Peyer's patch (tissue), 4 donors: ENCODE data around the gene AKAP3. TPM values are rescaled to one million over a fixed set of nuclear protein-coding genes. Genes with fewer than 3 reads are reported as not detected.

Experiments used
- DNase-seq, 3 donors: peaks; one replicate each; pipeline ENCODE4 v3.0.0-alpha.2; 2017 to 2019
- H3K27ac ChIP-seq, 4 donors: fragments of 200-600 bp; sonication (generic); one replicate each; pipeline ENCODE4 v1.5.1; 2016 to 2019
- H3K27me3 ChIP-seq, 2 donors: fragments of 200-600 bp; sonication (generic); one replicate each; pipeline ENCODE4 v1.5.1; 2019
- H3K36me3 ChIP-seq, 3 donors: fragments of 200-600 bp; sonication (generic); one replicate each; pipeline ENCODE4 v1.5.1; 2016 to 2019
- H3K4me1 ChIP-seq, 4 donors: fragments of 200-600 bp; sonication (generic); one replicate each; pipeline ENCODE4 v1.5.1; 2016 to 2019
- H3K4me3 ChIP-seq, 4 donors: fragments of 200-600 bp; sonication (generic); 1 replicate in 3 of 4; 2 replicates in 1 of 4; pipeline ENCODE4 v1.5.1; 2016 to 2019; ENCODE audit warnings: mild to moderate bottlenecking in 1 of 4
- H3K9me3 ChIP-seq, 4 donors: fragments of 200-600 bp; sonication (generic); one replicate each; pipeline ENCODE4 v1.5.1; 2016 to 2019; ENCODE audit warnings: mild to moderate bottlenecking in 1 of 4
- CTCF ChIP-seq, 6 experiments: fragments of 450-650 bp in 4 of 6; fragments of 200-600 bp in 2 of 6; sonication (generic) in 1 of 6; IDR thresholded peaks; one replicate each; pipeline ENCODE4 v1.5.1; 2017 to 2019; ENCODE audit warnings: antibody characterized with exemption in 6 of 6, mild to moderate bottlenecking in 3 of 6, moderate library complexity in 1 of 6
- POLR2A ChIP-seq, 2 donors: fragments of 450-650 bp; IDR thresholded peaks; one replicate each; pipeline ENCODE4 v1.5.1; 2017; ENCODE audit warnings: antibody characterized with exemption in 2 of 2, mild to moderate bottlenecking in 2 of 2, moderate library complexity in 2 of 2
- total RNA-seq, 4 donors: library from RNA; depleted of rRNA; stranded (reverse); fragments of >200 nt; gene quantifications; one replicate each; pipeline ENCODE4 v1.1.0, GENCODE V29; 2016

The AKAP3 gene
- total RNA-seq, 4 donors from 2014 or later, result 0.67 to 3.0 (median 2.4) TPM; not detected in 1

GRCh38 chr12:4665236-4665635, 16.4 kb upstream of the AKAP3 start:
- H3K4me1 ChIP-seq, result no peaks in the 10 kb centered on the region
- H3K36me3 ChIP-seq, result peaks cover 0 to 98% (median 0%) of the 10 kb centered on the region in 3 donors
- H3K4me3 ChIP-seq, result no peak overlapping the region
- no peak for DNase-seq
- no peaks in the 10 kb centered on the region for H3K27me3 ChIP-seq
- TF ChIP-seq CTCF (IDR thresholded peaks at IDR 0.05), result no peak
- no peak for TF ChIP-seq POLR2A (IDR thresholded peaks at IDR 0.05)
- H3K9me3 ChIP-seq, result no peaks in the 10 kb centered on the region
- no peak overlapping the region for H3K27ac ChIP-seq

GRCh38 chr12:4663971-4664505, 15.2 kb upstream of the AKAP3 start:
- Histone ChIP-seq H3K9me3 (no peaks in the 10 kb centered on the region), H3K4me3 (no peak overlapping the region), H3K4me1 (no peaks in the 10 kb centered on the region), H3K36me3 (peaks cover 0 to 98% (median 0%) of the 10 kb centered on the region in 3 donors), H3K27me3 (no peaks in the 10 kb centered on the region), H3K27ac (no peak overlapping the region)
- no peak for DNase-seq
- TF ChIP-seq CTCF (IDR thresholded peaks at IDR 0.05) (no peak), POLR2A (IDR thresholded peaks at IDR 0.05) (no peak)

- DNase-seq, result no peak
- Histone ChIP-seq H3K27me3 (no peaks in the 10 kb centered on the region), H3K4me3 (no peak overlapping the region), H3K9me3 (no peaks in the 10 kb centered on the region), H3K27ac (no peak overlapping the region), H3K4me1 (peaks cover 0 to 14% (median 8%) of the 10 kb centered on the region in 4 donors), H3K36me3 (peaks cover 0 to 47% (median 0%) of the 10 kb centered on the region in 3 donors)
- TF ChIP-seq CTCF (IDR thresholded peaks at IDR 0.05) (no peak), POLR2A (IDR thresholded peaks at IDR 0.05) (no peak)
These were observed 4.8 kb upstream of the AKAP3 start for GRCh38 chr12:4653691-4654090.

DNA sequence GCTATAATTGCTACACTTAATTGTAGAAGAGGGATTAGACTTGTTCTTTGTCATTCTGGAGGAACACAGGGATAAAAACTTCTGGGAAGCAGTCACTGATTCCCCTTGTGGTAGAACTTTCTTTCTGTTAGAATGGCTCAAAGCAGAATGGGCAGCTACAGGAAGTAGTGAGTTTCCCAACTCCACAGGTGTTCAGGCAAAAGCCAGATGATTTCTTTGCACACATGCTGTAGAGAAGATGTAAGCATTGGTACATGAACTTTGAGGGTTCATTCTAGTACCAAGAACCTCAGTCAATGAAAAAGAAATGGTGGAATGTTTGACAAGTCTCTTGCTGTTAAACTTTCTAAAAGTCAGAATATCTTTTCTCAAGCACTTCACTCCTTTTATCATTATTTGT, 4.4 kb upstream of the AKAP3 start:
- Histone ChIP-seq H3K4me3 (no peak overlapping the region), H3K9me3 (no peaks in the 10 kb centered on the region), H3K27me3 (no peaks in the 10 kb centered on the region), H3K27ac (no peak overlapping the region), H3K36me3 (peaks cover 0 to 42% (median 0%) of the 10 kb centered on the region in 3 donors), H3K4me1 (peaks cover 0 to 14% (median 8%) of the 10 kb centered on the region in 4 donors)
- TF ChIP-seq POLR2A (IDR thresholded peaks at IDR 0.05) (no peak), CTCF (IDR thresholded peaks at IDR 0.05) (no peak)
- no peak for DNase-seq

GRCh38 chr12:4649358-4649661, 459 bp upstream of the AKAP3 start:
- Histone ChIP-seq H3K9me3 (no peaks in the 10 kb centered on the region), H3K4me3 (peak overlapping the region; percentile 60 to 83 (median 68)), H3K36me3 (peaks cover 0 to 3% (median 0%) of the 10 kb centered on the region in 3 donors), H3K27ac (peak overlapping the region; percentile 78 to 84 (median 80)), H3K27me3 (no peaks in the 10 kb centered on the region), H3K4me1 (peaks cover 0 to 14% (median 8%) of the 10 kb centered on the region in 4 donors)
- DNase-seq, result no peak
- TF ChIP-seq CTCF (IDR thresholded peaks at IDR 0.05), result no peak
- no peak for TF ChIP-seq POLR2A (IDR thresholded peaks at IDR 0.05)

- TF ChIP-seq CTCF (IDR thresholded peaks at IDR 0.05) (no peak), POLR2A (IDR thresholded peaks at IDR 0.05) (no peak)
- peaks cover 0 to 14% (median 8%) of the 10 kb centered on the region in 4 donors for H3K4me1 ChIP-seq
- H3K27ac ChIP-seq, result peak overlapping the region; percentile 78 to 84 (median 80)
- no peaks in the 10 kb centered on the region for H3K9me3 ChIP-seq
- no peak for DNase-seq
- H3K27me3 ChIP-seq, result no peaks in the 10 kb centered on the region
- H3K36me3 ChIP-seq, result no peaks in the 10 kb centered on the region
- H3K4me3 ChIP-seq, result peak overlapping the region; percentile 60 to 83 (median 68)
These were observed 749 bp downstream of the AKAP3 start for GRCh38 chr12:4648104-4648500.
